Measurements from ENCODE around the gene SCTR. TPM values are rescaled to one million over a fixed set of nuclear protein-coding genes. Genes with fewer than 3 reads are reported as not detected.

The SCTR gene
- total RNA-seq, 1 experiment from 2014 or later: not detected

DNA sequence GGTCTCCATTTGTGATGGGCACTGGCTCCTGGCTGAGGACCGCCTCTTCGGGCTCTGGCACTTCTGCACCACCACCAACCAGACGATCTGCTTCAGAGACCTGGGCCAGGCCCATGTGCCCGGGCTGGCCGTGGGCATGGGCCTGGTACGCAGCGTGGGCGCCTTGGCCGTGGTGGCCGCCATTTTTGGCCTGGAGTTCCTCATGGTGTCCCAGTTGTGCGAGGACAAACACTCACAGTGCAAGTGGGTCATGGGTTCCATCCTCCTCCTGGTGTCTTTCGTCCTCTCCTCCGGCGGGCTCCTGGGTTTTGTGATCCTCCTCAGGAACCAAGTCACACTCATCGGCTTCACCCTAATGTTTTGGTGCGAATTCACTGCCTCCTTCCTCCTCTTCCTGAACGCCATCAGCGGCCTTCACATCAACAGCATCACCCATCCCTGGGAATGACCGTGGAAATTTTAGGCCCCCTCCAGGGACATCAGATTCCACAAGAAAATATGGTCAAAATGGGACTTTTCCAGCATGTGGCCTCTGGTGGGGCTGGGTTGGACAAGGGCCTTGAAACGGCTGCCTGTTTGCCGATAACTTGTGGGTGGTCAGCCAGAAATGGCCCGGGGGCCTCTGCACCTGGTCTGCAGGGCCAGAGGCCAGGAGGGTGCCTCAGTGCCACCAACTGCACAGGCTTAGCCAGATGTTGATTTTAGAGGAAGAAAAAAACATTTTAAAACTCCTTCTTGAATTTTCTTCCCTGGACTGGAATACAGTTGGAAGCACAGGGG lies 87.1 kb downstream of the SCTR start:
- no peak for DNase-seq (ENCODE audit: low read depth in 1 of 2, low spot score in 2 of 2)
- H3K27me3 ChIP-seq (replicated peaks): no peaks in the 10 kb centered on the region; the same call in 1 of the 2 replicates
- no peak overlapping the region for H3K4me3 ChIP-seq
- no peaks in the 10 kb centered on the region for H3K36me3 ChIP-seq
- H3K27ac ChIP-seq: no peak overlapping the region
- no peaks in the 10 kb centered on the region for H3K9me3 ChIP-seq (replicated peaks)
- H3K4me1 ChIP-seq (replicated peaks): peaks cover 5% of the 10 kb centered on the region

DNA sequence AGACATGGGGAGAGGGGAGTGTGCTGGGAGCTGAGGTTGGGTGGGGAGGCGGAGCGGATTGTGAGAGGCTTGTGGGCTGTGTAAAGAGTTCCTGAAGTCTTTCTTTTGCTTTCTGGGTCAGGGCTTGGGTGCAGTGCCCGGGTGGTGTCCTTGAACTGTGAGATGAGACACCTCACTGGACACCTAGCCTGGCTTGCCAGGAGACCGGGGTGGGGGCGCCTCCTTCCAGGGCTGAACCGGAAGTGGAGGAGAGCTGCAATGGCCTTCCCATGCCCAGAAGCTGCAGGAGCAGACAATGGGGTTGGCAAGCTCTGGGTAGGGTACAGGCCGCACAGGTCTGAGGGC lies 88.4 kb downstream of the SCTR start:
- Histone ChIP-seq H3K27ac (no peak overlapping the region), H3K9me3 (replicated peaks) (0 out of 2 replicates have a peak, but pooled peaks cover 4% of the 10 kb centered on the region), H3K4me3 (no peak overlapping the region), H3K27me3 (replicated peaks) (peaks cover 4% of the 10 kb centered on the region; the same call in 1 of the 2 replicates), H3K36me3 (no peaks in the 10 kb centered on the region), H3K4me1 (replicated peaks) (peaks cover 14% of the 10 kb centered on the region)
- DNase-seq (ENCODE audit: low read depth in 1 of 2, low spot score in 2 of 2): no peak

DNA sequence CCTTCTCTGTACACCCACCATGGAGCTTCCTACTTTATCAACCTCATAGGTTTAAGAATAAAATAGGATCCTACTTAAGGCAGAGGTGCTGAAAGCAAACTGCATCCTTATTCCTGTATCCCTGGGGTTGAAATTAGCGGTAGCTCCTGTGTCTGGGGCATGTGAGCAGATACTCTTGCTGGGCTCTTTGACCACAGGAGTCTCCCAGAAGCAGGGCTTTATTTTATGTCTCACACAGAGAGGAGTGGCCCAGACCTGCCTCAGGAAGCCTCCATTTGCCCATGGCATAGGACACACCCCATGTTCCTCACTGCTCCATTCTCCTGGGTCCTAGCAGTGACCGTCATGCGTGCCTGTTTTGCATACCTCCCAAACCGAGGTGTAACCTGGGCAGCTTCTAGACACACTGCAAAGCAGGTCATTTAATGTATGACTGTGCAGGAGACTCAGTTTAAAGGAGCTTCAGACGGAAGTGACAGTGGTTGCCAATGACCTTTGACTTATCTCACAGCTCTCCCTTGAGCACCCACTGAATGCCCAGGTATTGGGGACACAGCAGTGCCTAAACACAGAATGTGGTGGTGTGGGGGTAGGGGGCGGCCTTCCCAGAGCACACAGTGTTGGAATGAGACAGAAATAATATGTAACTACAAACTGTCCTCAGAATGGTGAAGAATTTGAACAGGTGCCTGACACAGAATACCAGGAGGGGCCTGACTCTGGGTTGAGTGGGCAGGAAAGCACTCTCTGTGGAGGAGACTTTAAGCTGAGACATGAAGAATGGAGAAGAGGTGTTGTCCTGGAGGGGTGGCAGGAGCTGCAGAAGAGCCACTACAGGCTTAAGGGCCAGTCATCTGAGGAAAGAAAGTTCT lies 89.0 kb downstream of the SCTR start:
- H3K4me3 ChIP-seq: no peak overlapping the region
- peaks cover 14% of the 10 kb centered on the region for H3K4me1 ChIP-seq (replicated peaks)
- DNase-seq (ENCODE audit: low read depth in 1 of 2, low spot score in 2 of 2): no peak
- H3K27me3 ChIP-seq (replicated peaks): peaks cover 4% of the 10 kb centered on the region; the same call in 1 of the 2 replicates
- no peak overlapping the region for H3K27ac ChIP-seq
- H3K36me3 ChIP-seq: no peaks in the 10 kb centered on the region
- H3K9me3 ChIP-seq (replicated peaks): 0 out of 2 replicates have a peak, but pooled peaks cover 4% of the 10 kb centered on the region

DNA sequence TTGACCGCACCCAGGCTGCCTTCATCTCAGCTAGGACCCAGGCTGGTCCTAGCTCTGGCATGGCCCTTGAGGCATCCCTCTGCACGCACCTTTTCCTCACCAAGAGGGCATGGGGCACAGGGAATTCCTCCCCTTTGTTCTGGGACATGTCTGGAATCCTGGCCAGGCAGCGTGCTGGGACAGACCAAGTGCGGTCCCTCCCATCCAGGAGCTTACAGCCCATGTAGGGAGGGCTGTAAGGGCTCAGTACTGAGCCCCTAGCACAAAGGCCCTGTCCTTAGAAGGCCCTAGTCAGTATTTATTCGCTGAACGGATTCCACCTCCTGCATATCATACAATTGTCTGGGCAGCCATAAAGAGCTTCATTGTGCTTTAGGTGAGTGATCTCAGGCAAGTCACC lies 89.6 kb downstream of the SCTR start:
- Histone ChIP-seq H3K4me3 (no peak overlapping the region), H3K4me1 (replicated peaks) (peaks cover 14% of the 10 kb centered on the region), H3K27ac (no peak overlapping the region), H3K27me3 (replicated peaks) (peaks cover 4% of the 10 kb centered on the region; the same call in 1 of the 2 replicates), H3K36me3 (no peaks in the 10 kb centered on the region), H3K9me3 (replicated peaks) (0 out of 2 replicates have a peak, but pooled peaks cover 4% of the 10 kb centered on the region)
- no peak for DNase-seq (ENCODE audit: low read depth in 1 of 2, low spot score in 2 of 2)

DNA sequence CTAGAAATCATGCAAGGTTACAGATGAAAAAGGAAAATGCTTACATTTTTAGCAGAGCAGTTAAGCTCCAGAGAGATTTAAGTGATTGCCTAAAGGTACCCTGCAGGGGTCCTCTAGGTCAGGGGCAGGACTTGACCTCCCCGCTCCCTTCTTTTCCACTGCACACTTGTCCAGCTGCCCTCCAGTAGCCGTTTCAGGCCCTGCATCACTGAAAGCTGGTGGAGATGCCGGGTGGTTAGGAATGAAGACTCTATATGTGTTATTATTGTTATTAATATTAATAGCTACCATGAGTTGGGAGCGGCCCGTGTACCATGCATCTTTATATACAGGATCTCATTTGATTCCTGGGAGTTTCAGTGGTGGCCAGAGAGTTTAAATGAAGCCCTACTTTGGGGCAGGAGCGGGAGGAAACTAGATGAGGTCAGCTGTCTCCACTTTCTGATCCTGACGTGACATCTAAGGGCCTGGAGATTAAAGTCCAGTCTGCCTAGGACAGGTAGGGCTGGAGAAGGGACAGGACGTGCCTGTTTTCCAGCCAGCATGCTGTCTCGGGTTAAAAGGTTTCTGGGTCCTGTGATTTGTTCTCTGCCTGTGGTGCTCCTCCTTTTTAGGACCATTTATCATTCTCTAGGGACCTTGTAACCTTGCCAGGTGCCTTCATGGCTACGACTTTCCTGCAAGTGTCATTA lies 90.5 kb downstream of the SCTR start:
- H3K4me1 ChIP-seq (replicated peaks): peaks cover 14% of the 10 kb centered on the region
- H3K4me3 ChIP-seq: no peak overlapping the region

DNA sequence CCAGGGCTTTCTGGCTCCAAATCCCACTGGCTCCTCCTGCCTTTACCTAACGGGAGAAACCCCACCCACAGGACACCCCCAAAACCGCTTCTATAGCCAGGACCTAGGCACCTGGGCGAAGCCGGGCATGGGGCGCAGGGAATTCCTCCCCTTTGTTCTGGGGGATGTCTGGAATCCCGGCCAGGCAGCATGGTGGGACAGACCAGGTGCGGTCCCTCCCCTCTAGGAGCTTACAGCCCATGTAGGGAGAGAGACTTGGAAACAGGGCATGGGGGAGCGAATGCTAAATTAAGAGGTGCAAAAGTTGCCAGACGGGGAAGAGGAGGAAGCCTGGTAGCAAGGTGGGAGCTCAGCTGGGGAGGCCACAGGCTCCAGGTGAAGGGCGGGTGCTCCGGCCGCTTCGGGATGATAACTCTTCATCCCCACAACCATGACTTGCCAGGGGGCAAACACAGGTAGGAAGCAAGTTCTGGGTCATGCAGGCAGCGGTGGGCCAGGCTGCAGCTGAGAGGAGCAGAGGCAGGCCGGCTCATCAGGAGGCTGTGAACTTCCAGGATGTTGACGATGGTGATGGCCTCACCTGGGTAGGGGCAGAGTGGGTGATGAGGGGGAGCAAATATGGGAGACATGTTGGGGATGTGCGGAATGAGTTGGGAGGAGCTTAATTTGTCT lies 91.3 kb downstream of the SCTR start:
- Histone ChIP-seq H3K36me3 (no peaks in the 10 kb centered on the region), H3K27ac (no peak overlapping the region), H3K4me3 (no peak overlapping the region), H3K27me3 (replicated peaks) (peaks cover 4% of the 10 kb centered on the region; the same call in 1 of the 2 replicates), H3K9me3 (replicated peaks) (0 out of 2 replicates have a peak, but pooled peaks cover 4% of the 10 kb centered on the region), H3K4me1 (replicated peaks) (peaks cover 14% of the 10 kb centered on the region)
- DNase-seq (ENCODE audit: low read depth in 1 of 2, low spot score in 2 of 2): no peak

More for the DNA sequence above, 90.5 kb downstream of the SCTR start:
- 0 out of 2 replicates have a peak, but pooled peaks cover 4% of the 10 kb centered on the region for H3K9me3 ChIP-seq (replicated peaks)
- no peaks in the 10 kb centered on the region for H3K36me3 ChIP-seq
- H3K27me3 ChIP-seq (replicated peaks): peaks cover 4% of the 10 kb centered on the region; the same call in 1 of the 2 replicates
- H3K27ac ChIP-seq: no peak overlapping the region
- no peak for DNase-seq (ENCODE audit: low read depth in 1 of 2, low spot score in 2 of 2)

DNA sequence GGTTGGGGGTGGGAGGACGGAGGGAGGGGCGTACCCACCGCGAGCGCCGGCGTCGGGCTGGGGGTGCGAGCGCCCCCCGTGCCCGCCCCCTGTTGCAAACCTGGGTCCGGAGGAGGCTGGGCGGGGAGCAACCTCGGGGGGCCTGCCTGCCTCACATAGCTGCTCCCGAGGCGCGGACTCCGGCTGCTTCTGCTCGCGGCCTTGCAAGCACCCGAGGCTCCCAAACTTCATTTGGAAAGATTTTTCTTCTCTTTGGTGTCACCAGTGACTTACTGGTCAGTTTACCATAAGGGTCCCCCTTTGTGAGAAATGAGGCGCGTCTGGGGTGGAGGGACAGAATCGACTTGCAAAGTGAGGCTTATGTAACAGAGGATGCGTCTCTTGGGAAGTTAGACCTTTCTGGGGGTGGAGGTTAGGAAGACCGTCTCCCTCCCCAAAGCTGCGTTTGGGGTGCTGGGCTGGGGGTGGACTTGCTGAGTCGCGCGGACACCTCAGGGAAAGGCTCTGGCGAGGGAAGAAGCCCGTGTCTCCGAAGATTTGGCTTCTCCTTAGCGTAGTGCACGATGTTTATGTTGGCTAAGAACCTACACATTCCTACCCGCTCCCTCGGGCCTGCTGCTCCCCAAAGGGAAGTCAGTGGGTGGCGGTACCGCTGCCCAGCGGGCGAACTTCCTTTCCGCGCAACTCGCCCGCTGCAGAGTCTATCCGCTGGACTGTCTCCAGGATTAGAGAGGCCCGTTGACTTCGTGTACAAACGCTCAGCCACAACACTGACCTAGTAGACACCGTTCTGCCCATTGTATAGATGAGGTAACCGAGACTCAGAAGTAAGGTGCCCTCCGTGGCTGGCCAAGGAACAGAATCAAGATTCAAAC lies 92.1 kb downstream of the SCTR start:
- Histone ChIP-seq H3K4me1 (replicated peaks) (peaks cover 14% of the 10 kb centered on the region), H3K27me3 (replicated peaks) (peaks cover 6% of the 10 kb centered on the region; the same call in 1 of the 2 replicates), H3K27ac (no peak overlapping the region), H3K36me3 (no peaks in the 10 kb centered on the region), H3K4me3 (peak overlapping the region; percentile 35), H3K9me3 (replicated peaks) (0 out of 2 replicates have a peak, but pooled peaks cover 4% of the 10 kb centered on the region)
- peak in 1 of 2 experiments; percentile 21 for DNase-seq (ENCODE audit: low read depth in 1 of 2, low spot score in 2 of 2)

DNA sequence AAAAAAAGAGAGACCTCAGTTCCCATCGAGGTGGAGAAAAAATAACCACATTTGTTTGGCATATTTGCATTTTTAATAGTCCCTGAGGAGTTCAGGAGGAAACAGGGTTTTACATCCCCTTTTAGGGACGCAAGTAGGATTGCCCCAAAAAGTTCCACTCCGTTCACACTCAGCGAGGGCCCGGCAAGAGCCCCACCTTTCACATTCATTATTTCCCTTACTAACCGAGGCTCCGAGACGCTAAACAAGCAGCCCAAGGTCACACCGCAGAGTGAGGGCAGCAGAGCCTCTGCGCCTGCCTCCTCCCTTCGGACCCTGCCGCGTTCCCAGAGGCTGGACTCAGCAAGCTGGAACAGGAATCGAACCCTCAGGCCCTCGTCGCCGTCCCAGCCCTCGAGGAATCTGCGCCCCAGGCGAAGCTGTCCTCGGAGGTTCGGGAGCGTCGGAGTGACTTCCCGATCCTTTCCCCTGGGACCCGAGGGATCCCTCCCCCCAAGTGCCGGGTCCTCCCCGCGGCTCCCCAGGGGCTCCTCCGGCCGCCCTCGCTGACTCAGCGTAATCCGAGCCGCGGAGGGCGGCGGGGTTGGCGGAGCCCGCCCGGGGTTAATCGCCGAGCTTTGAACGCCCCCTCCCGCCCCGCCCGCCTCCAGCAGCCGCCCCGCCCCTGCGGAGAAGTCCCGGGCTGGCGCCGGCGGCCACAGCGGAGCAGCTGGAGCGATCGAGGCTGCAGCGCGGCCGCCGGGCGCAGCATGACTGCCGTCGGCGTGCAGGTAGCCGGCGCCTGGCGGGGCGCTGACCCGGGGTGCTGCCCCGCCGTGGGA lies 92.9 kb downstream of the SCTR start, which contains the start of gene TMEM37:
Gene TMEM37 (plus strand): TSS at position 700 of the 821 bp plus-strand sequence. CDS start 50 bp downstream, at position 750.
- Histone ChIP-seq H3K27ac (no peak within 1 kb of the TSS), H3K36me3 (no peaks in the 10 kb centered on the region), H3K27me3 (replicated peaks) (peaks cover 6% of the 10 kb centered on the region; the same call in 1 of the 2 replicates), H3K4me1 (replicated peaks) (peaks cover 14% of the 10 kb centered on the region), H3K9me3 (replicated peaks) (0 out of 2 replicates have a peak, but pooled peaks cover 4% of the 10 kb centered on the region), H3K4me3 (peak within 1 kb of the TSS; percentile 35)
- DNase-seq (ENCODE audit: low read depth in 1 of 2, low spot score in 2 of 2): peak; percentile 45 to 55

DNA sequence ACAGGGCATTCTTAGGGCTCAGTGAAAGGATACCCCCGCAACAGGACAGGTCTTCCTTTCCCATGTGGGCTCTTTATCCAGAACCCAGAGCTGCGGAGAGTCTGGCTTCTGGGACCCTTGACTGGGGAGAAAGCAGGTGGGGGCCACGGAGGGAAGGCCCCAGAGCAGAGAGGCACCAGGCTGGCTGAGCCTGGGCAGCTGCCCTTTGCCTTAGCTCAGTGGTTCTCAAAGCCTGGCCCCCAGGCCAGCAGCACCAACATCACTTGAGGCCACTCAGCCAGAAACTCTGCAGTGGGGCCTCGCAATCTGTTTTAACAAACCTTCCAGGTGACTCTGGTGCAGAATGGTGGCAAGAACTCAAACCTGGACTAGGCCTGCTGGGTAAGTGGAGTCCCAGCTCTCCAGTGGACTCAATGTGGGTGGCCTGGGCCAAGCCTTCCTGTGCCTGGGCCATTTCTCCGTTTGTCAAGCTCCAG lies 94.2 kb downstream of the SCTR start:
- Histone ChIP-seq H3K27me3 (replicated peaks) (peaks cover 6% of the 10 kb centered on the region), H3K36me3 (no peaks in the 10 kb centered on the region), H3K9me3 (replicated peaks) (0 out of 2 replicates have a peak, but pooled peaks cover 4% of the 10 kb centered on the region), H3K27ac (no peak overlapping the region), H3K4me3 (no peak overlapping the region), H3K4me1 (replicated peaks) (peaks cover 14% of the 10 kb centered on the region)
- DNase-seq (ENCODE audit: low read depth in 1 of 2, low spot score in 2 of 2): no peak

DNA sequence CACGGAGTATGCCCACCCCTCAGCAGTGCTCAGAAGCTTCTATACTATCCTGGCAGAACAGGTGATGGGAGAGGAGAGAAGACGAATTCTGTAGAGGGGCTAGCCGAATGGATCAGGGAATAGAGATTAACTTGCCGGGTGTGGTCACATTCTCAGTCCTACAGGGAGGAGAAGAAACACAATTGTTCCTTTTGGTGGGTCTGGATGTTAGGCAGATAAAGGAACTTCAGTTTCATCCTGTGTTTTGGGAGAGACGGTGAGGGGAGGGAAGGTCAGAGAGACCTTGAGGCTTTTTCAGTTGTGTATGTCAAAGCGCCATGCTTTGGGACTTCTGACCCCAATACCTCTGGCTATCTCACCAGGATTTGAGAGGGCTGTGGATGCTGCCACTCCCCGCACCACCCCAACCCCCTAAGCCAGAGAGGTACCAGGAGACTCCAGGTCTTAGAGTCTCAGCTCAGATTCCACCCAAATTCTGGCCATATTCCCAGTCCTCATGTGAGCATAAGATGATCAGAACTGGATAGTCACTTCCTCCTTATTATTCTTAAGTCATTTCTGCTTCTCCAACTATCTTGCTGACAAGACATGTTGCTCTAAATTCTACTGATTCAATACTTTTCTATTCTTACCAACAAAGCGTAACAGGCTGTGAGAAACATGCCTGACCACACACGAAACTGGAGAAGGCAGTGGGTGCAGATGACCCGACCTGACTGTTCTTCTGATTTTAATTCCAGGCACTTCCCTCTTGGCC lies 94.9 kb downstream of the SCTR start:
- peaks cover 14% of the 10 kb centered on the region for H3K4me1 ChIP-seq (replicated peaks)
- no peak overlapping the region for H3K4me3 ChIP-seq
- no peak overlapping the region for H3K27ac ChIP-seq
- no peak for DNase-seq (ENCODE audit: low read depth in 1 of 2, low spot score in 2 of 2)
- H3K36me3 ChIP-seq: no peaks in the 10 kb centered on the region
- peaks cover 6% of the 10 kb centered on the region for H3K27me3 ChIP-seq (replicated peaks)
- 0 out of 2 replicates have a peak, but pooled peaks cover 4% of the 10 kb centered on the region for H3K9me3 ChIP-seq (replicated peaks)
